AG04449 (cell line): ENCODE data around the gene CASP14.

Experiments
- CTCF ChIA-PET: fragments of 350-600 bp; formaldehyde crosslinking; extraction: SDS; loops from one replicate; lab custom pipeline; 2021; ENCODE audit warnings: antibody characterized with exemption; lab: Yijun Ruan, JAX
- POLR2A ChIA-PET: fragments of 400-600, 350-600 bp; formaldehyde crosslinking; extraction: SDS; loops from one replicate; lab custom pipeline; 2020; ENCODE audit warnings: antibody characterized with exemption, inconsistent platforms; lab: Yijun Ruan, JAX
- DNase-seq: peaks from one replicate; pipeline ENCODE4 v3.0.0-alpha.2; 2010; ENCODE audit warnings: low read depth, low spot score
- H3K4me3 ChIP-seq: 2 replicates; pipeline ENCODE4 v1.5.1; 2011; ENCODE audit warnings: low read depth, mild to moderate bottlenecking, control low read depth, low read length
- CTCF ChIP-seq: IDR thresholded peaks from one replicate; pipeline ENCODE4 v1.5.1; 2011; ENCODE audit warnings: mild to moderate bottlenecking, moderate library complexity, low read length, control low read depth, inconsistent platforms; ENCODE audit not compliant: insufficient read depth; ENCODE audit errors: missing control alignments

CASP14 gene

GRCh38 chr19:15107061-15108010, 58.1 kb downstream of the CASP14 start, which contains the start of gene SYDE1:
TSS of gene SYDE1 (plus strand) at chr19:15107401. CDS start at chr19:15107434, 33 bp downstream.
- no peak for DNase-seq
- CTCF ChIA-PET: interaction anchor here (1.0 to 8.3 kb wide), 7 partner anchors 9 to 551 kb away, joined by 3 to 73 read pairs (median 4); a partner anchor contains a TSS
- H3K4me3 ChIP-seq: peak within 1 kb of the TSS; percentile 81
- no peak for TF ChIP-seq CTCF
- POLR2A ChIA-PET: interaction anchor here (0.6 to 1.8 kb wide), 5 partner anchors 8 to 273 kb away, joined by 3 to 5 read pairs (median 3); a partner anchor contains a TSS
